Measurements from ENCODE around the gene EFCAB9. TPM values are rescaled to one million over a fixed set of nuclear protein-coding genes. Genes with fewer than 3 reads are reported as not detected.

Gene EFCAB9
- polyA plus RNA-seq, 1 of the 3 experiments (the other 2 are of a cell fraction) = 0.10 TPM

- Histone ChIP-seq H3F3A (replicated peaks; ENCODE audit: insufficient read depth) (no peaks in the 10 kb centered on the region), H4K20me1 (ENCODE audit: insufficient read depth) (peaks cover 16% of the 10 kb centered on the region), H3K27ac (ENCODE audit: low read depth in 2 of 2, low read length in 1 of 2) (no peak overlapping the region), H2AFZ (ENCODE audit: low read depth) (no peak overlapping the region), H3K4me1 (ENCODE audit: control insufficient read depth in 1 of 2, insufficient read depth in 2 of 2, low read depth in 1 of 2, low read length in 1 of 2) (peaks cover 0 to 11% of the 10 kb centered on the region in 2 experiments; a peak in 1 of 4 replicates), H3K9ac (no peak overlapping the region), H3K4me3 (ENCODE audit: low read depth in 2 of 2, low read length in 1 of 2) (no peak overlapping the region), H3K79me2 (ENCODE audit: insufficient read depth) (peaks cover 20% of the 10 kb centered on the region), H3K9me2 (no peaks in the 10 kb centered on the region), H3K9me3 (no peaks in the 10 kb centered on the region), H3K27me3 (ENCODE audit: insufficient read depth) (no peaks in the 10 kb centered on the region), H3K4me2 (no peak overlapping the region), H3K36me3 (replicated peaks in 1 of 2; ENCODE audit: control insufficient read depth in 1 of 2, insufficient read depth in 2 of 2, low read length in 1 of 2) (no peaks in the 10 kb centered on the region)
- no peak for DNase-seq
- ChIA-PET CTCF (interaction anchor here (0.6 kb wide), 1 partner anchor 13 kb away, joined by 3 read pairs; no protein-coding TSS in a partner anchor), POLR2A (no interaction called here)
- WGBS (ENCODE audit: low lambda C conversion rate) = 91% methylated on average over 9 of the region's 9 CpGs
- TF ChIP-seq POLR2AphosphoS5 (IDR thresholded peaks at IDR 0.05; ENCODE audit: low read depth, low read length) (no peak), MAX (IDR thresholded peaks at IDR 0.05; ENCODE audit: low read depth) (no peak), IRF3 (IDR thresholded peaks at IDR 0.05; ENCODE audit: low read depth, low read length) (no peak)
These were observed 23.7 kb upstream of the EFCAB9 start for GRCh38 chr5:172170251-172170701.

GRCh38 chr5:172171118-172171517 lies 22.9 kb upstream of the EFCAB9 start:
- CTCF ChIA-PET = no interaction called here
- no peaks in the 10 kb centered on the region for H3K27me3 ChIP-seq (ENCODE audit: insufficient read depth)
- H3K4me3 ChIP-seq (ENCODE audit: low read depth in 2 of 2, low read length in 1 of 2) = no peak overlapping the region

More at GRCh38 chr5:172171118-172171517, 22.9 kb upstream of the EFCAB9 start:
- no peaks in the 10 kb centered on the region for H3K9me2 ChIP-seq
- H3K79me2 ChIP-seq (ENCODE audit: insufficient read depth) = peaks cover 22% of the 10 kb centered on the region
- peaks cover 16% of the 10 kb centered on the region for H4K20me1 ChIP-seq (ENCODE audit: insufficient read depth)
- no peaks in the 10 kb centered on the region for H3K36me3 ChIP-seq (replicated peaks in 1 of 2; ENCODE audit: control insufficient read depth in 1 of 2, insufficient read depth in 2 of 2, low read length in 1 of 2)
- no peak overlapping the region for H3K27ac ChIP-seq (ENCODE audit: low read depth in 2 of 2, low read length in 1 of 2)
- no peaks in the 10 kb centered on the region for H3K9me3 ChIP-seq
- WGBS (ENCODE audit: low lambda C conversion rate) = 91% methylated on average over 8 of the region's 8 CpGs
- POLR2A ChIA-PET = no interaction called here
- H2AFZ ChIP-seq (ENCODE audit: low read depth) = no peak overlapping the region
- TF ChIP-seq REST (IDR thresholded peaks at IDR 0.05; ENCODE audit: low read depth, low read length) (no peak), EZH2phosphoT487 (IDR thresholded peaks at IDR 0.05; ENCODE audit: borderline replicate concordance, low read depth) (no peak), EP300 (IDR thresholded peaks at IDR 0.05; ENCODE audit: borderline replicate concordance in 1 of 2, low read depth in 1 of 2, low read length in 1 of 2) (no peak), GABPA (IDR thresholded peaks at IDR 0.05; ENCODE audit: low read depth) (no peak), NFIC (IDR thresholded peaks at IDR 0.05; ENCODE audit: borderline replicate concordance) (no peak), CTCF (IDR thresholded peaks at IDR 0.05) (no peak), TCF12 (IDR thresholded peaks at IDR 0.05) (no peak), CHD2 (IDR thresholded peaks at IDR 0.05; ENCODE audit: low read length, partially characterized antibody) (no peak), RAD21 (IDR thresholded peaks at IDR 0.05; ENCODE audit: low read length) (no peak), USF1 (IDR thresholded peaks at IDR 0.05; ENCODE audit: borderline replicate concordance, low read depth) (no peak), ZBTB33 (IDR thresholded peaks at IDR 0.05; ENCODE audit: borderline replicate concordance, low read depth) (no peak), IRF3 (IDR thresholded peaks at IDR 0.05; ENCODE audit: low read depth, low read length) (no peak)
- DNase-seq = no peak
- H3F3A ChIP-seq (replicated peaks; ENCODE audit: insufficient read depth) = no peaks in the 10 kb centered on the region
- H3K4me1 ChIP-seq (ENCODE audit: control insufficient read depth in 1 of 2, insufficient read depth in 2 of 2, low read depth in 1 of 2, low read length in 1 of 2) = peaks cover 0 to 11% of the 10 kb centered on the region in 2 experiments; a peak in 1 of 4 replicates
- no peak overlapping the region for H3K9ac ChIP-seq
- H3K4me2 ChIP-seq = no peak overlapping the region
